A549 (cell line): ENCODE results near the gene TCERG1L. TPM values are rescaled to one million over a fixed set of nuclear protein-coding genes. Genes with fewer than 3 reads are reported as not detected.
"Not testable (repeated sequence)": the region's sequence is repeated elsewhere in the genome, so short reads cannot be mapped to it uniquely, and the experiment has no call there.

Source experiments
- ATAC-seq, 2 experiments: fragments of 200-7000 bp in 1 of 2; fragments of >200 bp in 1 of 2; cut with Nextera tagmentation in 1 of 2; cut with Tn5 transposase in 1 of 2; 3 replicates each; pipeline versions ENCODE4 v1.8.0 to v1.9.1; 2018 to 2020; ENCODE audit warnings: mild to moderate bottlenecking in 1 of 2, moderate library complexity in 1 of 2
- CTCF ChIA-PET: fragments of 300-600 bp; sonication (Branson Sonifier 250); formaldehyde crosslinking; extraction: SDS; loops from one replicate; lab custom pipeline; 2021; ENCODE audit warnings: antibody characterized with exemption, inconsistent platforms; lab: Yijun Ruan, JAX
- POLR2A ChIA-PET: fragments of 350-600 bp; formaldehyde crosslinking; extraction: SDS; loops from one replicate; lab custom pipeline; 2021; ENCODE audit warnings: antibody characterized with exemption, inconsistent platforms; lab: Yijun Ruan, JAX
- DNase-seq, 2 experiments: peaks; one replicate each; pipeline versions ENCODE4 v3.0.0 to v3.0.0-alpha.2; 2011 to 2016; ENCODE audit warnings: low read depth in 1 of 2, low spot score in 1 of 2
- FAIRE-seq: peaks from 2 replicates; lab custom pipeline; 2011; peaks lifted over from hg19 to GRCh38; lab: Jason Lieb, UNC
- H3K27ac ChIP-seq, 2 experiments: fragments of >200 bp; sonication (Bioruptor Twin); formaldehyde crosslinking; 3 replicates each; pipeline ENCODE4 v1.5.1; 2016 to 2017
- H3K4me1 ChIP-seq: fragments of >200 bp; sonication (Bioruptor Twin); formaldehyde crosslinking; 3 replicates; pipeline ENCODE4 v1.6.1; 2016
- H3K4me2 ChIP-seq: fragments of >200 bp; sonication (Bioruptor Twin); formaldehyde crosslinking; 3 replicates; pipeline ENCODE4 v1.6.1; 2016
- H3K4me3 ChIP-seq: fragments of >200 bp; sonication (Bioruptor Twin); formaldehyde crosslinking; 3 replicates; pipeline ENCODE4 v1.5.1; 2016
- H3K9me3 ChIP-seq: fragments of >200 bp; sonication (Bioruptor Twin); formaldehyde crosslinking; 3 replicates; pipeline ENCODE4 v1.6.1; 2016
- ATOH8 ChIP-seq: fragments of 250-450 bp; sonication (Bioruptor Pico); IDR thresholded peaks from 2 replicates; pipeline ENCODE4 v1.5.0; 2020; ENCODE audit warnings: low read depth, mild to moderate bottlenecking, moderate library complexity
- BCL3 ChIP-seq: fragments of >200 bp; sonication (Bioruptor Twin); formaldehyde crosslinking; IDR thresholded peaks from 3 replicates; pipeline ENCODE4 v1.6.1; 2016
- BHLHE40 ChIP-seq: IDR thresholded peaks from 2 replicates; pipeline ENCODE4 v1.6.1; 2012; ENCODE audit warnings: low read depth, low read length, inconsistent platforms
- E2F6 ChIP-seq: IDR thresholded peaks from 2 replicates; pipeline ENCODE4 v1.6.1; 2012; ENCODE audit warnings: low read depth, borderline replicate concordance
- EHMT2 ChIP-seq: fragments of 200-600 bp; sonication (generic); IDR thresholded peaks from 2 replicates; pipeline ENCODE4 v1.6.1; 2016; ENCODE audit warnings: antibody characterized with exemption, low read depth, mild to moderate bottlenecking, moderate library complexity
- ELK1 ChIP-seq: fragments of 150-350 bp; IDR thresholded peaks from 2 replicates; pipeline ENCODE4 v1.6.1; 2014; ENCODE audit warnings: low read depth, mild to moderate bottlenecking, low read length
- EP300 ChIP-seq, 2 experiments: fragments of >200 bp; sonication (Bioruptor Twin); formaldehyde crosslinking; IDR thresholded peaks; 2 replicates in 1 of 2; 3 replicates in 1 of 2; pipeline ENCODE4 v1.6.1; 2016 to 2017
- FOSB ChIP-seq: fragments of 250-450 bp; sonication (Bioruptor Pico); IDR thresholded peaks from 2 replicates; pipeline ENCODE4 v1.5.0; 2020; ENCODE audit warnings: mild to moderate bottlenecking, moderate library complexity
- FOXS1 ChIP-seq: fragments of 250-450 bp; sonication (Bioruptor Pico); IDR thresholded peaks from 2 replicates; pipeline ENCODE4 v1.5.0; 2020; ENCODE audit warnings: mild to moderate bottlenecking, moderate library complexity
- GATA3 ChIP-seq: IDR thresholded peaks from 2 replicates; pipeline ENCODE4 v1.6.1; 2012; ENCODE audit warnings: borderline replicate concordance
- HEYL ChIP-seq: fragments of 250-450 bp; sonication (Bioruptor Pico); IDR thresholded peaks from 2 replicates; pipeline ENCODE4 v1.8.0; 2021; ENCODE audit warnings: mild to moderate bottlenecking, moderate library complexity
- HMGXB4 ChIP-seq: fragments of 250-450 bp; sonication (Bioruptor Pico); IDR thresholded peaks from 2 replicates; pipeline ENCODE4 v1.5.0; 2021; ENCODE audit warnings: mild to moderate bottlenecking, moderate library complexity, borderline replicate concordance
- HOXA7 ChIP-seq: fragments of 250-450 bp; sonication (Bioruptor Pico); IDR thresholded peaks from 2 replicates; pipeline ENCODE4 v1.5.0; 2020; ENCODE audit warnings: mild to moderate bottlenecking, moderate library complexity
- HOXB5 ChIP-seq: fragments of 250-450 bp; sonication (Bioruptor Pico); IDR thresholded peaks from 2 replicates; pipeline ENCODE4 v1.5.0; 2020; ENCODE audit warnings: mild to moderate bottlenecking, moderate library complexity
- JUN ChIP-seq, 2 experiments: fragments of >200 bp; sonication (Bioruptor Twin); formaldehyde crosslinking; IDR thresholded peaks; 2 replicates in 1 of 2; 3 replicates in 1 of 2; pipeline ENCODE4 v1.6.1; 2016 to 2017
- KDM1A ChIP-seq: fragments of 200-600 bp; sonication (generic); IDR thresholded peaks from 2 replicates; pipeline ENCODE4 v1.6.1; 2016; ENCODE audit warnings: low read depth, mild to moderate bottlenecking
- KDM5A ChIP-seq: fragments of 200-600 bp; sonication (generic); IDR thresholded peaks from 2 replicates; pipeline ENCODE4 v1.6.1; 2016; ENCODE audit warnings: antibody characterized with exemption, mild to moderate bottlenecking
- MAFK ChIP-seq: fragments of 450-650 bp; IDR thresholded peaks from 2 replicates; pipeline ENCODE4 v1.6.1; 2014; ENCODE audit not compliant: partially characterized antibody
- MAX ChIP-seq: IDR thresholded peaks from 2 replicates; pipeline ENCODE4 v1.6.1; 2012
- MYC ChIP-seq: IDR thresholded peaks from 2 replicates; pipeline ENCODE4 v1.6.1; 2012; ENCODE audit warnings: mild to moderate bottlenecking, inconsistent platforms, low read length, improper control_type of control experiment, borderline replicate concordance
- NPAS2 ChIP-seq: fragments of 250-450 bp; sonication (Bioruptor Pico); IDR thresholded peaks from 2 replicates; pipeline ENCODE4 v1.8.0; 2022; ENCODE audit warnings: mild to moderate bottlenecking, moderate library complexity, borderline replicate concordance
- POLR2A ChIP-seq: IDR thresholded peaks from 2 replicates; pipeline ENCODE4 v1.6.1; 2012; ENCODE audit warnings: mild to moderate bottlenecking, low read length
- RARB ChIP-seq: fragments of 250-450 bp; sonication (Bioruptor Pico); IDR thresholded peaks from 2 replicates; pipeline ENCODE4 v1.8.0; 2021; ENCODE audit warnings: mild to moderate bottlenecking, moderate library complexity
- RCOR1 ChIP-seq: fragments of 150-350 bp; IDR thresholded peaks from 2 replicates; pipeline ENCODE4 v1.6.1; 2014; ENCODE audit warnings: antibody characterized with exemption, low read length, low read depth
- TP53 ChIP-seq: fragments of 250-450 bp; sonication (Bioruptor Pico); IDR thresholded peaks from 2 replicates; pipeline ENCODE4 v1.5.0; 2021; ENCODE audit warnings: mild to moderate bottlenecking, moderate library complexity
- USF2 ChIP-seq: fragments of 450-650 bp; IDR thresholded peaks from 2 replicates; pipeline ENCODE4 v1.6.1; 2014; ENCODE audit warnings: antibody characterized with exemption
- ZC3H11A ChIP-seq: fragments of 450-650 bp; IDR thresholded peaks from 2 replicates; pipeline ENCODE4 v1.6.1; 2014; ENCODE audit warnings: antibody characterized with exemption, mild to moderate bottlenecking
- ZFP36 ChIP-seq: fragments of 450-650 bp; IDR thresholded peaks from 2 replicates; pipeline ENCODE4 v1.6.1; 2014; ENCODE audit warnings: borderline replicate concordance; ENCODE audit not compliant: partially characterized antibody
- WGBS: methylation state at CpG from one replicate; pipeline ENCODE4 v1.1.6; 2017; ENCODE audit errors: missing lambda C conversion rate; 5-methylcytosine and 5-hydroxymethylcytosine counted together
- polyA plus RNA-seq, 4 experiments: library from polyadenylated mRNA; depleted of rRNA in 3 of 4; stranded (reverse); fragments of >200 nt; fragmentation: RNase III in 1 of 4; extraction: RNeasy Plus Mini Kit Qiagen cat#74134 plus additional on column Dnase treatment in 1 of 4; gene quantifications; 2 replicates in 3 of 4; 3 replicates in 1 of 4; pipeline ENCODE4 v1.2.3, GENCODE V29; 2011 to 2017

TCERG1L gene
- polyA plus RNA-seq, 2 of the 4 experiments (the other 2 are of a cell fraction), result not detected

GRCh38 chr10:131080571-131080970, 230.9 kb downstream of the TCERG1L start:
- WGBS, result 12% methylated on average over 6 of the region's 6 CpGs
- POLR2A ChIA-PET, result no interaction called here
- ATAC-seq, result no peak

GRCh38 chr10:131079314-131079713, 232.2 kb downstream of the TCERG1L start:
- Histone ChIP-seq H3K9me3 (no peaks in the 10 kb centered on the region), H3K4me1 (no peaks in the 10 kb centered on the region), H3K4me3 (no peak overlapping the region), H3K27ac (no peak overlapping the region), H3K4me2 (no peak overlapping the region)
- 16% methylated on average over 7 of the region's 8 CpGs for WGBS
- TF ChIP-seq ZC3H11A (no peak), HOXB5 (CRISPR knock-in tag) (no peak), KDM5A (no peak), POLR2A (no peak), MAX (no peak), USF2 (no peak), ZFP36 (no peak), RCOR1 (no peak), JUN (IDR thresholded peaks at IDR 0.05) (no peak), HOXA7 (CRISPR knock-in tag) (no peak), EHMT2 (no peak)
- FAIRE-seq, result no peak
- ChIA-PET CTCF (no interaction called here), POLR2A (no interaction called here)
- no peak for ATAC-seq
- DNase-seq, result no peak

More at GRCh38 chr10:131080571-131080970, 230.9 kb downstream of the TCERG1L start:
- no peak overlapping the region for H3K4me2 ChIP-seq
- no peak overlapping the region for H3K4me3 ChIP-seq
- H3K9me3 ChIP-seq, result no peaks in the 10 kb centered on the region
- no peak overlapping the region for H3K27ac ChIP-seq
- TF ChIP-seq FOSB (CRISPR knock-in tag) (no peak), EP300 (IDR thresholded peaks at IDR 0.05) (no peak), MAFK (no peak), BHLHE40 (no peak), HMGXB4 (CRISPR knock-in tag) (no peak), KDM1A (no peak), FOXS1 (no peak), GATA3 (no peak), MYC (no peak), NPAS2 (no peak), HEYL (CRISPR knock-in tag) (no peak), RCOR1 (no peak), RARB (no peak), ELK1 (no peak), BCL3 (no peak), HOXB5 (CRISPR knock-in tag) (no peak), TP53 (CRISPR knock-in tag) (no peak), E2F6 (no peak), ATOH8 (CRISPR knock-in tag) (no peak)
- no peak for FAIRE-seq
- DNase-seq, result no peak
- H3K4me1 ChIP-seq, result no peaks in the 10 kb centered on the region
- CTCF ChIA-PET, result no interaction called here

- H3K27ac ChIP-seq, FAIRE-seq, H3K4me3 ChIP-seq, H3K4me2 ChIP-seq, ATAC-seq, DNase-seq, H3K4me1 ChIP-seq, POLR2A ChIA-PET, CTCF ChIA-PET, H3K9me3 ChIP-seq: not testable (repeated sequence)
- WGBS, result 39% methylated on average over 8 of the region's 19 CpGs
Measured at GRCh38 chr10:131078882-131079280, 232.6 kb downstream of the TCERG1L start.
